Measurements from ENCODE around the gene DOK6.

DNA sequence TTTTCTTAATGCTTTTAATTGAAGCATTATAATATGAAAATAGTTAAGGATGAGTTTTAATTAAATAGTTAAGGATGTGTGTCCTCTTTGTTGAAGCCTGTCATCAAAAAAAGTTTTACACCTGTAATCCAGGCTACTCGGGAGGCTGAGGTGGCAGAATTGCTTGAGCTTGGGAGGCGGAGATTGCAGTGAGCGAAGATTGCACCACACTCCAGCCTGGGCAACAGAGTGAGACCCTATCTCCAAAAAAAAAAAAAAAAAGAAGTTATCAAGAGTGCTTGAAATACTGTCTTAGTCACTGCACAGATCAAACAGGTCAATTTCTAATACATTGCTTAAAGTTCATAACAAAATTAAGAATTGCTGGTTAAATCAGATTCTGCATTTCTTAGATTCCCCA is 353.4 kb downstream of the DOK6 start:
- TF ChIP-seq, protein P1, sequence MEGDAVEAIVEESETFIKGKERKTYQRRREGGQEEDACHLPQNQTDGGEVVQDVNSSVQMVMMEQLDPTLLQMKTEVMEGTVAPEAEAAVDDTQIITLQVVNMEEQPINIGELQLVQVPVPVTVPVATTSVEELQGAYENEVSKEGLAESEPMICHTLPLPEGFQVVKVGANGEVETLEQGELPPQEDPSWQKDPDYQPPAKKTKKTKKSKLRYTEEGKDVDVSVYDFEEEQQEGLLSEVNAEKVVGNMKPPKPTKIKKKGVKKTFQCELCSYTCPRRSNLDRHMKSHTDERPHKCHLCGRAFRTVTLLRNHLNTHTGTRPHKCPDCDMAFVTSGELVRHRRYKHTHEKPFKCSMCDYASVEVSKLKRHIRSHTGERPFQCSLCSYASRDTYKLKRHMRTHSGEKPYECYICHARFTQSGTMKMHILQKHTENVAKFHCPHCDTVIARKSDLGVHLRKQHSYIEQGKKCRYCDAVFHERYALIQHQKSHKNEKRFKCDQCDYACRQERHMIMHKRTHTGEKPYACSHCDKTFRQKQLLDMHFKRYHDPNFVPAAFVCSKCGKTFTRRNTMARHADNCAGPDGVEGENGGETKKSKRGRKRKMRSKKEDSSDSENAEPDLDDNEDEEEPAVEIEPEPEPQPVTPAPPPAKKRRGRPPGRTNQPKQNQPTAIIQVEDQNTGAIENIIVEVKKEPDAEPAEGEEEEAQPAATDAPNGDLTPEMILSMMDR (conservative IDR thresholded peaks at IDR 0.05): no peak
- no peak for TF ChIP-seq ZFX (IDR thresholded peaks at IDR 0.05)
